CD4-positive, alpha-beta T cell treated with Interleukin-12 subunit alpha and Interleukin-12 subunit beta, for 1 hour (primary cell): ENCODE measurements around the gene NRM.
A peak's percentile ranks its signal among the peaks of the same experiment; 100 is the strongest.
"Not testable (repeated sequence)": the region's sequence is repeated elsewhere in the genome, so short reads cannot be mapped to it uniquely, and the experiment has no call there.

Experiments
- DNase-seq: peaks from one replicate; pipeline ENCODE4 v3.0.0-alpha.2; 2020

The NRM gene

GRCh38 chr6:30690403-30691207, at the start of gene NRM:
TSS of gene NRM (minus strand) at chr6:30690984. CDS start at chr6:30690974, 10 bp downstream.
- peak; percentile 74 for DNase-seq

GRCh38 chr6:30740540-30740870, 49.7 kb upstream of the NRM start:
- DNase-seq, result no peak

DNA sequence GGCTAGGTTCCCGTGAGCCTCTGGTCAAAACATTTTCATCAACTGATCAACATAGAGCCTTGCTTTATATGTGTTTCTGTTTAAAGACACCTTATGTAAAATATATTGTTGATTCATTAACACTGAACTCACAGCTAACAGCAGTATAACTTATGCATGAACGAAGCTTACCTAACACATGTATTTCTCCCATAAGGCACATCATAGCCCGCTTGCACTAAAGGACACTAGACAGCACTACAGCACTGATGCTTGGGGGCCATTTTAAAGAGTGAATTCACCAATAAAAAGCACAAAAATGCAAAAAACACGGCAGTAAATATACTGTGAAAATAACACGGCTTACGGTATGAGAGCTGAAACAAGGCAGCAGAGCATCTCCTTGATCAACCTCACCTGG, 47.7 kb upstream of the NRM start:
- no peak for DNase-seq

DNA sequence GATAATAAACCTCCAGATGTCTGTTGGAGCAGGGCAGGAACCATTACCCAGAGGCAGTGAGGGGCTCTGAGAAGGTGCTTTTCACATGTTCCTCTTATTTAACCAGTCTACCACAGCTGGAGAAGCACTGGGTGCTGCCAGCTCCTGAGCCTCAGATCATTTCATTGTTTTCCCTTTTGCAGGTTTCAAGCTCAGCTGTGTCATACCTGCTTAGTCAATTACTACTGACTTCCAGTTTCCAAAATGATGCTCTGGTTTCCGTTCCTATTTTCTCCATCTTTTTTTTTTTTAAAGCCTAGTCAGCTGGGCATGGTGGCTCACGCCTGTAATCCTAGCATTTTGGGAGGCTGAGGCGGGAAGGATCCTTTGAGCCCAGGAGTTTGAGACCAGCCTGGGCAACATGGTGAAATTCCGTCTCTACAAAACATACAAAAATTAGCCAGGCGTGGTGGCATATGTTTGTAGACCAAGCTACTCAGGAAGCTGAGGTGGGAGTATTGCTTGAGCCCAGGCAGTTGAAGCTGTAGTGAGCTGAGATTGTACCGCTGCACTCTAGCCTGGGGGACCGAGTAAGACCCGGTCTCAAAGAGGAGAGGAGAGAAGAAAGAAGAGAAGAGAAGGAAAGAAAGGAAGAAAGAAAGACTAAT, 45.0 kb upstream of the NRM start:
- DNase-seq, result no peak

DNA sequence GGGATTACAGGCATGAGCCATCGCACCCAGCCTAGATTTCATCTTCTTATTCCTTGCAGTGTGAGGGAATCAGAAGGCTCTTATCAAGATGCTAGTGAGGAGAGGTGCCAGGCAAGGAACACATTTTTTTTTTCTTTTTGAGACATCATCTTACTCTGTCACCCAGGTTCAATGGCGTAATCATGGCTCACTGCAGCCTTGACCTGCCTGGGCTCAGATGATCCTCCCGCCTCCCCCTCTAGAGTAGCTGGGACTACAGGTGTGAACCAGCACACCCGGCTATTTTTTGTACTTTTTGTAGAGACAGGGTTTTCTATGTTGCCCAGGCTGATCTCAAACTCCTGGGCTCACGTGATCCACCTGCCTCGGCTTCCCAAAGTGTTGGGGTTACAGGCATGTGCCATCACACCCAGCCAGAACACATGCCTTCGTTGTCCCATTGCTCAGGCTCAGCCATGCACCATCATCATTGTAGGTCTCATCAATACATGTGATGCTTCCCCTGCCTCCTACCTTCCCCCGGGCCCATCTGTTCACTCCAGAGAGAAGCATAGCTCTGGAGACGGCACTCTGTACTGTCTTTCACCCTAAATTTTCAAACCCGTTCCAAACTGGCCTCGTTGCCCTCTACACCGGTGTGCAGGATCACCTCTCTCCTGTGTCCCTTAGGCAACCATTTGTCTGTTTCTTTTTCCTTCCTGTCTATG, 41.6 kb upstream of the NRM start:
- no peak for DNase-seq

DNA sequence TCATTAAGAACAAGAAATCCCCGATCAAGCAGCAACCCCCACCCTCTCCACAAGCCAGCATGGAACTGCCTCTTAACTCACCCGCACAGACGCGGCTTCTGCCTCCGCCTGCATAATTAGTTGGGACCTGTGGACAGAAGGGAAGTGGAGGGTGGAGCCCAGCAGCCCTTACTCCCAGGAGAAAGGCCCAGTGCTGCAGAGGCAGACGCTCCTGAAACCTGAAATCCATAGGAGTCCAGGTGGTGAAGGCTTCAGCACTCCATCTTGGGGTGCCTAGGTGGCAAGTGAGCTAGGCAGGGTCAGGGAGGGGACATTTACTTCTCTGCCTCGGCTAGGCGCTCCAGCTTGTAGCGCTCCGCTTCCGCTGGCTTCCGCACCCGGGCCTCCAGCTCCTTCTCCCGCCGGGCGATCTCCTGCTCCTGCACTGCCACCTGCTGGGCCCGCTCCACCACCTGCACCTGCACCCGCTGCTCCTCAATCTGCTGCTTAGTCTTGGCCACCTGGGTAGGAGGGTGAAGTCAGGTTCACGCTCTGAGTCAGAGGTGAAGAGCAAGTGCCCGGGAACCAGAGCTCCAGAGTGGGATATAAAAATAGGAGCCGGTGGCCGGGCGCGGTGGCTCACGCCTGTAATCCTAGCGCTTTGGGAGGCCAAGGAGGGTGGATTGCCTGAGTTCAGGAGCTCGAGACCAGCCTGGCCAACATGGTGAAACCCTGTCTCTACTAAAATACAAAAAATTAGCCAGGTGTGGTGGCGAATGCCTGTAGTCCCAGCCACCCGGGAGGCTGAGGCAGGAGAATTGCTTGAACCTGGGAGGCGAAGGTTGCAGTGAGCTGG, 40.0 kb upstream of the NRM start:
- DNase-seq, result peak; percentile 88

- no peak for DNase-seq
Observed at GRCh38 chr6:30727920-30728553, 37.3 kb upstream of the NRM start.

DNA sequence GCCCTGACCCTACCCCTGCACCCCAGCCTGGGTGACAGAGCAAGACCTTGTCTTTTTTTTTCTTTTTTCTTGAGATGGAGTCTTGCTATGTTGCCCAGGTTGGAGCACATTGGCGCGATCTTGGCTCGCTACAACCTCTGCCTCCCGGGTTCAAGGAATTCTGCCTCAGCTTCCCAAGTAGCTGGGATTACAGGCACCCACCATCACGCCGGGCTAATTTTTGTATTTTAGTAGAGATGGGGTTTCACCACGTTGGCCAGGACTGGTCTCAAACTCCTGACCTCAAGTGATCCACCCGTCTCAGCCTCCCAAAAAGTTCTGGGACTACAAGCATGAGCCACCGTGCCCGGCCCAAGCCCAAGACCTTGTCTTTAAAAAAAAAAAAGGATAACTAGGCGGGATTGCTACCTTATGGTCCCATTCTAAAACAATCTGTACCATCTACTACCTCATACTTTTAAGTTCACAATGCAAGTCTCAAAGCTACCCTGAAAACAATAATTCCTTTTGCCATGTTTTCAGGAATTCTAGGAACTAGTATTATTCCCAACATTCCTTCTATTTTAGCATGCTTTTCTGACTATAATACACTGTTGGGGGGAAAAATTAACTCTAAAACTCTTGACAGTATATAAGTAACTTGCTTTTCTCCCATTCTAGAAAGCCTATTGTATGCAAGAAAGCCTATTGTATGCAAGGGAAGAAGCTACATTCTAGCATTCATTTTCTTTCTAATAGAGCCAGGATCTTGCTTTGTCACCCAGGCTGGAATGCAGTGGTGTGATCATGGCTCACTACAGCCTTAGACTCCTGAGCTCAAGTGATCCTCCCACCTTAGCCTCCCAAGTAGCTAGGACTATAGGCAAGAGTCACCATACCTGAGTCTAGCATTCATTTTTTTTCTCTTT, 36.0 kb upstream of the NRM start:
- DNase-seq, result no peak

GRCh38 chr6:30725713-30726505, 35.1 kb upstream of the NRM start:
- no peak for DNase-seq

GRCh38 chr6:30724906-30725667, 34.3 kb upstream of the NRM start:
- DNase-seq, result no peak

DNA sequence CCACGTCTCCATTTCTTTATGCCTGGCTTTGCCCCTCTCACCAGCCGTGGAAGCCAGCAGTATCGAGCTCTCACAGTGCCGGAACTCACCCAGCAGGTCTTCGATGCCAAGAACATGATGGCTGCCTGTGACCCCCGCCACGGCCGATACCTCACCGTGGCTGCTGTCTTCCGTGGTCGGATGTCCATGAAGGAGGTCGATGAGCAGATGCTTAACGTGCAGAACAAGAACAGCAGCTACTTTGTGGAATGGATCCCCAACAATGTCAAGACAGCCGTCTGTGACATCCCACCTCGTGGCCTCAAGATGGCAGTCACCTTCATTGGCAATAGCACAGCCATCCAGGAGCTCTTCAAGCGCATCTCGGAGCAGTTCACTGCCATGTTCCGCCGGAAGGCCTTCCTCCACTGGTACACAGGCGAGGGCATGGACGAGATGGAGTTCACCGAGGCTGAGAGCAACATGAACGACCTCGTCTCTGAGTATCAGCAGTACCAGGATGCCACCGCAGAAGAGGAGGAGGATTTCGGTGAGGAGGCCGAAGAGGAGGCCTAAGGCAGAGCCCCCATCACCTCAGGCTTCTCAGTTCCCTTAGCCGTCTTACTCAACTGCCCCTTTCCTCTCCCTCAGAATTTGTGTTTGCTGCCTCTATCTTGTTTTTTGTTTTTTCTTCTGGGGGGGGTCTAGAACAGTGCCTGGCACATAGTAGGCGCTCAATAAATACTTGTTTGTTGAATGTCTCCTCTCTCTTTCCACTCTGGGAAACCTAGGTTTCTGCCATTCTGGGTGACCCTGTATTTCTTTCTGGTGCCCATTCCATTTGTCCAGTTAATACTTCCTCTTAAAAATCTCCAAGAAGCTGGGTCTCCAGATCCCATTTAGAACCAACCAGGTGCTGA, 33.3 kb upstream of the NRM start:
- DNase-seq, result not testable (repeated sequence)

GRCh38 chr6:30723159-30723842, 32.5 kb upstream of the NRM start:
- not testable (repeated sequence) for DNase-seq

DNA sequence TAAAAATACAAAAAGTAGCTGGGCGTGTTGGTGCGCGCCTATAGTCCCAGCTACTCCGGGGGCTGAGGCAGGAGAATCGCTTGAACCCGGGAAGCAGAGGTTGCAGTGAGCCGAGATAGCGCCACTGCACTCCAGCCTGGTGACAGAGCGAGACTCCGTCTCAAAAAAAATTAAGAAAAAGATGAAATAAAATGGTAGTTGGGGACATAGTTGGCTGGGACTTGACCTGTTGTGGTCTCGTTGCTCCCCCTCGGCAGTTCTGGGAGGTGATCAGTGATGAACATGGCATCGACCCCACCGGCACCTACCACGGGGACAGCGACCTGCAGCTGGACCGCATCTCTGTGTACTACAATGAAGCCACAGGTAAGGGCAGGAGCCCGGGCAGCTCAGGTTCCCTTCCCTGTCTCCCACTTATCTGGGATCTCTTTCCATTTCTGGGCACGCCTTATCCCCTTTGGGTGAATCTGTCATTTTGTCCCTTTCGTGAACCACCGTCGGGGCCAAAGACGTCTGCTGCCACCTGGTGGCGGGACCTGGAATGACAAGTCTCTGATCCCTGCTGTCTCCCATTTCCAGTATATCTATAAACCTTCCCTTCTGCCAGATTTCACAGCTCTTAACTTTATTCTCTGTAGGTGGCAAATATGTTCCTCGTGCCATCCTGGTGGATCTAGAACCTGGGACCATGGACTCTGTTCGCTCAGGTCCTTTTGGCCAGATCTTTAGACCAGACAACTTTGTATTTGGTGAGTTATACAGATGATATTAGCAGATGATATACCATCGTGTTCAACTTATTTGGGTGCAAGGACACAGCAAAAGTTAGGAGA, 31.7 kb upstream of the NRM start:
- DNase-seq, result peak; percentile 87

DNA sequence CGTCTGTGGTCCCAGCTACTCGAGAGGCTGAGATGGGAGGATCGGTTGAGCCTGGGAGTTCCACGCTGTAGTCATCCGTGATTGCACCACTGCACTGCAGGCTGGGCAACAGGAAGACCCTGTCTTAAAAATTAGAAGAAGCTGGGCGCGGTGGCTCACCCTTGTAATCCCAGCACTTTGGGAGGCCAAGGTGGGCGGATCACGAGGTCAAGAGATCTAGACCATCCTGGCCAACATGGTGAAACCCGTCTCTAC, 31.2 kb upstream of the NRM start:
- DNase-seq, result not testable (repeated sequence)

GRCh38 chr6:30721198-30722024, 30.6 kb upstream of the NRM start:
- peak; percentile 96 for DNase-seq

GRCh38 chr6:30720738-30721197, 30.0 kb upstream of the NRM start:
- peak; percentile 58 for DNase-seq
